Measurements from ENCODE around the gene ARHGAP27.
"Not testable (repeated sequence)": the region's sequence is repeated elsewhere in the genome, so short reads cannot be mapped to it uniquely, and the experiment has no call there.

DNA sequence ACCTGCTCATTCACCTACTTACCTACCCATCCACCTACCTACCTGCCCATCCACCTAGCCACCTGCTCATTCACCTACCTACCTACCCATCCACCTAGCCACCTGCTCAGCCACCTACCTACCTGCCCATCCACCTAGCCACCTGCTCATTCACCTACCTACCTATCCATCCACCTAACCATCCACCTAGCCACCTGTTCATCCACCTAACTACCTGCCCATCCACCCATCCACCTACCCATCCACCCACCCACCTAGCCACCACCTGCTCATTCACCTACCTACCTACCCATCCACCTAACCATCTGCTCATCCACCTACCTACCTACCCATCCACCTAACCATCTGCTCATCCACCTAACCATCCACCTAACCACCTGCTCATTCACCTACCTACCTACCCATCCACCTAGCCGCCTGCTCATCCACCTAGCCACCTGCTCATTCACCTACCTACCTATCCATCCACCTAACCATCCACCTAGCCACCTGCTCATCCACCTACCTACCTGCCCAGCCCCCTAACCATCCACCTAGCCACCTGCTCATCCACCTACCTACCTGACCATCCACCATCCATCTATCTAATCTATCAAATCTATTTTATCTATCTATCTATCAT is 17.1 kb upstream of the ARHGAP27 start:
- not testable (repeated sequence) for TF ChIP-seq CREB5 (CRISPR knock-in tag; IDR thresholded peaks at IDR 0.05; ENCODE audit: low read depth); ARNTL (CRISPR knock-in tag; IDR thresholded peaks at IDR 0.05; ENCODE audit: borderline replicate concordance, low read depth); TSHZ2 (CRISPR knock-in tag; IDR thresholded peaks at IDR 0.05); GLIS3 (CRISPR knock-in tag; IDR thresholded peaks at IDR 0.05); ZC3H10 (CRISPR knock-in tag; IDR thresholded peaks at IDR 0.05); RARB (CRISPR knock-in tag; IDR thresholded peaks at IDR 0.05); ZFP30 (CRISPR knock-in tag; IDR thresholded peaks at IDR 0.05); ZNF565 (CRISPR knock-in tag; conservative IDR thresholded peaks at IDR 0.05; ENCODE audit: low read depth); ZNF8 (CRISPR knock-in tag; IDR thresholded peaks at IDR 0.05); ZFP3 (CRISPR knock-in tag; IDR thresholded peaks at IDR 0.05); BACH2 (CRISPR knock-in tag; IDR thresholded peaks at IDR 0.05; ENCODE audit: borderline replicate concordance); OSR1 (CRISPR knock-in tag; IDR thresholded peaks at IDR 0.05)
- TF ChIP-seq, protein P1, sequence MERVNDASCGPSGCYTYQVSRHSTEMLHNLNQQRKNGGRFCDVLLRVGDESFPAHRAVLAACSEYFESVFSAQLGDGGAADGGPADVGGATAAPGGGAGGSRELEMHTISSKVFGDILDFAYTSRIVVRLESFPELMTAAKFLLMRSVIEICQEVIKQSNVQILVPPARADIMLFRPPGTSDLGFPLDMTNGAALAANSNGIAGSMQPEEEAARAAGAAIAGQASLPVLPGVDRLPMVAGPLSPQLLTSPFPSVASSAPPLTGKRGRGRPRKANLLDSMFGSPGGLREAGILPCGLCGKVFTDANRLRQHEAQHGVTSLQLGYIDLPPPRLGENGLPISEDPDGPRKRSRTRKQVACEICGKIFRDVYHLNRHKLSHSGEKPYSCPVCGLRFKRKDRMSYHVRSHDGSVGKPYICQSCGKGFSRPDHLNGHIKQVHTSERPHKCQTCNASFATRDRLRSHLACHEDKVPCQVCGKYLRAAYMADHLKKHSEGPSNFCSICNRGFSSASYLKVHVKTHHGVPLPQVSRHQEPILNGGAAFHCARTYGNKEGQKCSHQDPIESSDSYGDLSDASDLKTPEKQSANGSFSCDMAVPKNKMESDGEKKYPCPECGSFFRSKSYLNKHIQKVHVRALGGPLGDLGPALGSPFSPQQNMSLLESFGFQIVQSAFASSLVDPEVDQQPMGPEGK (CRISPR knock-in tag; IDR thresholded peaks at IDR 0.05; ENCODE audit: borderline replicate concordance), result not testable (repeated sequence)
